SW 1271 (cell line): ENCODE data around the gene PLXNA4.

Experiments
- DNase-seq, 2 experiments: peaks; one replicate each; lab custom pipeline; 2025; lab: John Stamatoyannopoulos, UW

The PLXNA4 gene

GRCh38 chr7:132270517-132270916 is 305.8 kb downstream of the PLXNA4 start:
- no peak for DNase-seq

DNA sequence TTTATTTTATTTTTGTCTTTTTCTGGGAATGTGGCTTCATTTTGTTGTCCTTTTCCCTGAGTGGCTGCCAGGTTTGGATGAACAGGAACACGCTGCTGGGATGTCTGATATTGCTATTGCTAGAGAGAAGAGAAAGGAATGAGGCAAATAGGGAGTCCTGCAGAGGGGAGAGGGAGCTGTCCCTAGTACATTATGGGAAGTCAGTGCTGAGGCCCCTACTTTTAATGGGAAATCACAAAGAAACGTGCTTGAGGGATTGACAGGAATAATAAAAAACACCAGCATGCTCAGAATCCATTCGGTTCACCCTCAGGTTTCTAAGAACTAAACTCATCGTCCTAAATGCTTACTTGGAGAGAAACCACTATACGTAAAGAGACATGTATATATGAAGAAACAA is 306.6 kb downstream of the PLXNA4 start:
- no peak for DNase-seq

DNA sequence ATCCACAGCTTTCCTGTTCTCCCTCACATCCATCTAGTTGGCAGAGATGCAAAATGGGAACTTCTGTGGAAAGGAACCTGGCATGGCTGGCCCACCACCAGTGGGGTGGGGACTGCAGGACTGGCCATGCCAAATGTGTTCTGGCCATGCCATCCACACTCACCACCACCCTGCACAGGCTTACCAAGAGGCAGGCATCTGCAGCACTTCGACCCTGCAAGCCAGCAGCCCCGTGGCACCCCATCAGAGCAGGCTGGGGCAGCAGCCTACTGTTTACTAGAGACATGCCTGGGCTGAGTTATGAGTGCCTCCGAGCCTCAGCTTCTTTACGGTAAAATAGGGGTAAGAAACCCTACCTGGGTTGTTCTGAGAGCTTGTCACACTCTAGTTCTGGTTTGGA is 313.1 kb downstream of the PLXNA4 start:
- DNase-seq, result no peak

DNA sequence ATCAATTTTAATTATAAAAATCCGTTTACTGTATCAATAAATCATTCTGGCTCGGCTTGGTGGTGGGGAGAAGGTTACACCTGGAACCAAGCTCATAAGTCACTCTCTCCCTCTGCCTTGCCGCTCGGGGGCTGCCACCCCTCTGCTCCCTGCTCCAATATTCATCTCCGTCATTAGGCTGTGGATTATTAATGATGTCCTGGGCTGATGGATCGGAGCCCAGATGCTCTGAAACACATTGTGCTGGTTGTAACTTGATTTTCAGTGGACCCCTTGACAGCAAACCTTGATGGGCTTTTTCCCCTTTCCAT is 314.2 kb downstream of the PLXNA4 start:
- DNase-seq, result no peak

DNA sequence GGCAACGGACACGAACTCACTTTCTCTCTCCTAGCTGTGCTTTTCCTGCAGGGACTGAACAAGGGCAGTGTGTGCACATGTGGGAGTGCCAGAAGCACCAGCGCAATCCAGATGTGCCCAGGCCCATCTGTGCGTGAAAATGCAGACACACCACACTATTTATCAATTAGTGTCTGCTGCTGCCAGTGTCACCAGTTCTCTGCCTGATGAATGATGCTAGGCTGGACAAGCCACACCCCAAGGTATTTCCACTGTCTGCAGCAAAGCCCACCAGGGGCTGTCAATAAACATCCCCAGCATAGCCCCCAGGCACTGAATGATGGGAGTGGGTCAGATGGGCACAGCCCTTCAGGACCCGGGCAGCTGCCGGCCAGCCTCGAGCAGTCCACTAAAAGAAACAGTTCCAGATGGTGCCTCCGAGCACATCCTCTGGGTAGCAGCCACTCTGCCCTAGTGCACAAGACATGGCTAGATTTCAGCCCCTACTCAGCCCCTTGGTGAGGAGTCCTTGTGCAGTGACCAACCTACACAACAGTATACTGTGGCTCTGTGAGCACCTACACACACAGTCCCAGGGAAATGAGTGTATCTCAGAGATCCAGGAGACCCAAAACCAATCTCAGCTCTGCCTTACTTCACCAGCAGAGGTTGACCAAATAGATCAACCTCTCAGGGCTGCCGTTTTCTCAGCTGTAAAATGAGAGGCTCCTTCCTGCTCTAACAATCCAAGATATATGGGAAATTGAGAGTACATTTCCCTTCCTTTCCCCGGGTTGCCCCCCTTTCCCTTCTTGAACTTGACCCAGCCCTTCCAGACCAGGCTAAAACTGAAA is 314.7 kb downstream of the PLXNA4 start:
- DNase-seq, result no peak

DNA sequence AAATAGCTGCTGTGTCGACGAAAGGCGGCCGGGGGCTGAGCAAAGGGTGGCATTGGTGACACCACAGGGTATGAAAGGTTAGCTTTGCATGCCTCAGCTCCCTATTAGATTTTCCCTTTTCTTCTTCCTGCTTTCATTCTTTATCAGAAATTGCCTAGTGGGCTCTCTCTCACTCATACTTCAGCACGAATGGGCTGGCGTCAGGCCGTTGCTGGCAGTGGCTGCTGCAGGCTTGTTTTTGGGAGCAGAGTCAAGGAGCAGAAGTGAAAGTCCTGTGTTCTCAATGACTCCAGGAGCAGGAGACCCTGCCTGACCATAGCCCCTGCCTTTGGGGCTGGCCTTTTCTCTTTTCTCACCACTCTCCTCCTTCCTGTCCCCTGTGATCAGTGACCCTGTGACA is 318.0 kb downstream of the PLXNA4 start:
- DNase-seq, result no peak

DNA sequence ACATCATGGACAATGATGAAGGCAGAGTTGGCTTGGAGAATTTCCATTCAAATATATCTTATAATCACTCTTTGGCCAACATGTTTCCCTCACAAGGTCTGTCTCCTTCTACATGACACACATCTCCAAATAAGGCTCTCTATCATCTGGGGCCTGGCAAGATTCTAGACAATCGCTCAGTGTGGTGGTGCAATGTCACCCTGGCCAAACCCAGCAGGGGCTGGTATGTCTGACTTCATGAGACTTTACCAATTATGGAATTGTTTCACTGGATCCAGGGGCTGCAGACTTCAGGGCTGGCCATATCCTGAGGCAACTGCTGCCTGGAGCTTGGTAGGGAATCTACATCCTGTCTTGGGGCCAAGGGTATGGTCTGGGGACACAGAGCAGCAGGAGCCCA is 319.0 kb downstream of the PLXNA4 start:
- DNase-seq, result no peak

DNA sequence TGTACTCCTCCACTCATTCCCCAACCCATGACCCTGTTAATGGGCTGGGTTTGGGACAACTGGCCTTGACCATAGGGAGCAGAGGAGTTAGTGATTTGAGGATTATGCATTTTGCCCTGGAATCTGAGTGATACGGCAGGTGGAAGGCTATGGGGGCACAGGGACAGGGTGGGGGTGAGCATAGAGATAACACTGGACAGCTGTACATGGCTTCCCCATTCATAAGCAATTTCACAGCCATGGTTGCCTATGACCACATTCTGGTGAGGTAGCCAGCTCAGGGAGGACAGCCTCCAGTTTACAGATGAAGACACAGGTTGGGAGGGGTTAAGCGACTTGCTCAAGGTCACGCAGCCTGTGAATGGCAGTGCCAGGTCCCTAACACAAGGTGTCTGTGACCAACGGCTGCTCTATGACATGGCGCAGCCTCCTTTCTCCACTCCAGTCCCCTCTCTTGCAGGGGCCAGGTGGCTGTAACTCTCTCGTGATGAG is 319.5 kb downstream of the PLXNA4 start:
- no peak for DNase-seq

DNA sequence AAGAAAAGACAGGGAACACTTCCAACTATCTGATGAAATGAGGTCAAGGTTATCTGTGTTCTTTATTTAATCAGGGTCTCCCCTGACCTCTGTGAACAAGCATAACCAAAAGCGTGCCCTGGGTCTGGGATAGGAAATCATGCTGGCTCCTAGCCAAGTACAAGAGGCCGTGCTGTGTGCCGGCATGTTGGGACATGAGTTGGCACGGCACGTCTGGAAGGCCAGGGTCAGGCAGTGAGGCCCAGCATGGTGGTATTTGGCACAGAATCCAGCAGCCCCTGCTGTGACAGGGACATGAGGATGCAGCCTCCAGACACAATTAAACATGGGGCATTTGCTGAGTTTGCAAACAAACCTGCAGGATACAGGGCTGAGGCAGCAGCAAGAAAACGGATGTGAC is 320.4 kb downstream of the PLXNA4 start:
- DNase-seq, result no peak

DNA sequence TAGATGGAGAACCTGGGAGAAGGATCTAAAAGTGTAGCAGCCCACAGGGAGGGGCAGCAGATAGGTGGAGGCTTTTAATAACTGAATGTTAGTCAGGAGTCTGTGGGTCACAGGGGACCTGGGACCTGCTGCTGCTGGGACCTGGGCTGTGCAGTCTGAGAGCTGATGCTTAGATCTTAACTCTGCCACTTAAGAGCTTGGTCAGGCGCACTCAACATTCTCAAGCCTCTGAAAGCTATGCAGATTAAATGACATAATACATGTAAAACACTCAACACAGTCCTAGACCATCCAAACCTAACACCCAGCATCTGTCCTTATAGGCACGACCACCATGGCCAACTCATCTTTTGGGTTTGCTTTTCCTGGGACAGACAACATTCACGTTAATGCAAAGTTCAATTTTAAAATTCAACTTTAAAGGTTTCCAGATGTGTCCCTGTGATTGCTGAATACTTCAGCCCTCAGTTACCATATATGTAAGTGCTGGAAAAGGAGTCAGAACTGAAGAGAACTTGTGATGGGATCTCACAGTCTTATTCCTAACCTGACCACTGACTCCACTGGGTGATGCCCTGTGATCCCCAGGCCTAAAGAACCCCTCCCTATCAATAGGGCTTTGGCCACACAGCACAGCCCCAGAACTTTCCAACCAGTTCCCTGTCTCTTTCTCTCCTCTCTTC is 321.0 kb downstream of the PLXNA4 start:
- DNase-seq, result no peak

DNA sequence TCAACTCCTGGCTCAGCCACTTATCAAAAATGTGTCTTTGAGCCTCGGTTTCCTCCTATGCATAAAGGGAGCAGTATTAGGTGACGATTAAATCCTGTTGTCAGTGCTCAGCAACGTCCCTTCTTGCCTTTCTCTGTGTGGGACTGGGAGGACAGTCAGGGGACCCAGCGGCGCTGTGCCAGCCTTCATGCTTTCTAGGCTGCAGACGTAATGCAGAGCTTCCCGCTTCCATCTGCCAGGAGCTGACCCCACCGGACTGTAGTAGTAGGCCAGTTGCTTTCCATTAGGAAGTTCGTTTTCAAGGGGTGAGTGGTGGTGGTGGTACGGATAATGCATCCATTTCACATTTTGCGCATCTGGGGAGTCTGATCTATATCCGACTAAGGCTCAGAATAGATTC is 321.8 kb downstream of the PLXNA4 start:
- DNase-seq, result no peak

DNA sequence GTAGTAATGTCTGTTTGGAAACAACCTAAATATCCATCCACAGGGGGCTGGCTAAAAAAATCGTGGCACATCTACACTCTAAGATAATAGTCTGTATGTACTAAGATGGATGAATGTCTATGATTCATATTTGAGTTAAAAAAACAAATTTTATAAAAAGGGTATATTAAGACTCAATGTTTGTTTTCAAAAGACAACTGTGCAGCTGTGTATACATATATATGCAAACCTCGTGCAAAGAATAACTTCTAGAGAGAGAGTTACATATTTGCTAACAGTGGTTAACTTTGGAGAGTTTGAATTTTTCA is 323.5 kb downstream of the PLXNA4 start:
- no peak for DNase-seq

GRCh38 chr7:132251327-132251659 is 325.0 kb downstream of the PLXNA4 start:
- no peak for DNase-seq

- DNase-seq, result no peak
Measured at GRCh38 chr7:132250480-132251326, 325.6 kb downstream of the PLXNA4 start.

- DNase-seq, result peak in 1 of 2 experiments; percentile 1
Measured at GRCh38 chr7:132249256-132249971, 326.9 kb downstream of the PLXNA4 start.

DNA sequence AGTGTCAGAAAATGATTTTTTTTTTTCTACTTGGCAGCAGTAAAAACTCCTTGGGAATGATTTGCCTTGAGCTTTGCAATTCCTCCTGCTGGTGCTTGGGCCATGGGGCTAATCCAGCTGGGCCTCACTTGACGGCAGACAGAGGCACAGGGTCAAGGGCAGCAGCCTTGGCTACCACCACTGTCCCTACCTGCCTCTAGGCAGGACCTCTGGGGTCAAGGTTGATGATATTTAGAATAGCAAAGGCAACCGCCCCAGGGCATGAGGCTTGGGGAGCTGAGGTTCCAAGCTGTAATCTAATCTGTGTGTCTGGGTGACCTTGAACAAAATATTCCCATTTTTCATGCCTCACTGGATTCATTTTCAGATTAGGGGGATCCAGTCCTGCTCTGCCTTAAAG is 327.4 kb downstream of the PLXNA4 start:
- DNase-seq, result no peak

DNA sequence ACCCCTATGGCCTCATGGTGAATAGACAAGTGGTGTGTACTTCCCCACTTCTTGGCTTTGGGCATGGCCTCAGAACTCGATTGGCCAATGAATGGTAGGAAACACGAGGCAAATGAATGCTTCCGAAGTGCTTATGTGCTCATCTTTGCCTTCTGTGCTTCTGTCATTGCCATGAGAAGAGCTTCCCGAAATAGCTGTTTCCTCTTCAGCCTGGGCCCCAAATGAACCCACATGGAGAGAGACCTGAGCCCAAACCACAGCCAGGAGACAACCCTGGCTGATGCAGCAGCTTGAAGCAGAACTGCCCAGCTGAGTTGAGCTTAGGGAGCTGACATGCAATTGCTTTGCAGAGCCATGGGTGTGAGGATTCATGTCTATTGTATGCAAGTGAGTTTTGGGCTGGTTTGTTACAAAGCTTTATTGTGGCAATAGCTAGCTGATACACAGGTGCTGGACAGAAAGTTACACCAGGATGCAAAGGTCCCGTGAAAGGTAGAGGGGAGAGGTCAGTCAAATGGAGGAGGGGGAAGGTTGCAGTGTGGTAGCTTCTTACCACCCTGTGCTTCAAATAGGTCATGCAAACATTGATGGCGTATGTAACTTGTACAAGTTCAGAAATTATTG is 328.2 kb downstream of the PLXNA4 start:
- no peak for DNase-seq

DNA sequence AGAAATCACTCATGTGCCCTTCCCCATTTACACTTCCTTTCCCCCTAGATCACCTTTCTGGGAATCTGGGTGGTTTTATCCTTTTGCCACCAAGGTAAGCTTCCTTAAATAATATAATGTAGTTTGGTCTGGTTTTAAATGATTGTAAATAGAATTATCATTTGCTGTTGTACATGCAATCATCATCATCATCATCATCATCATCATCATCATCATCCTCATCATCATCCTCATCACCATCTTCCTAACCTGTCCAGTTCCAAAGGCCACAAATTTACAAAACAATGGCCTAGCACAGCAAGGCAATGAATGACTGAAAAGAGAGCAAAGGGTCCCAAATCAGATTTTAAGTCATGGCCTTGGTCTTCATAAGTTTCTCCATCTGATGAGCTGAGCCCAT is 329.7 kb downstream of the PLXNA4 start:
- DNase-seq, result no peak

GRCh38 chr7:132245539-132245938 is 330.7 kb downstream of the PLXNA4 start:
- no peak for DNase-seq

DNA sequence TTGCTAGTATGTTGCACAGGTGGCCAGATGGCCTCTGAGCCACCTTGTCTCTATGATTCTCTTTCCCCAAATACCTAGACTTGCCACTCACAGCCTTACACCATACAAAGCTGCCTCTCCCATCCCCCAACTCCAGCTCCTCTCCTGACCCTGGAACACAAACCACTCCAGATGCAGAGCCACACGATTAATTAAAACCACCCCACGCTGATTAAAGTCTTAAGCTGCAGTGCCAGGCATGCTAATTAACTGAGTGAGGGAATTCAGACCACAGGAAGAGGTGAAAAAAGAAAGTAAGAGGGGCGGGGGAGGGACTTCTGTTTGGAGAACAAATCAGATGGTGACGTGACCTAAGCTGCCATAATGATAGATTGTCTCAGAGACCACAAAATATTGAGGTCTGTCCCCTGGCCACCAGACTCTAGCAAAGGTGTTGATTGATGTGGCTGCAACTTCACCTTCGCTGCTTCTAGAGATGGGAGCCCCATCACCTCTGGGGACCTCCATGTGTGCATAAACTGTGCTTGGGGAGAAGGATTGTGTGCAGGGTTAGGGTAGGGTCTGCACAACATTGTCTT is 331.3 kb downstream of the PLXNA4 start:
- DNase-seq, result no peak

- no peak for DNase-seq
Measured at GRCh38 chr7:132243463-132243862, 332.8 kb downstream of the PLXNA4 start.

- DNase-seq, result no peak
Measured at GRCh38 chr7:132243051-132243450, 333.2 kb downstream of the PLXNA4 start.
